ENCODE data around the gene HKDC1. TPM values are rescaled to one million over a fixed set of nuclear protein-coding genes. Genes with fewer than 3 reads are reported as not detected.
"Not testable (repeated sequence)": the region's sequence is repeated elsewhere in the genome, so short reads cannot be mapped to it uniquely, and the experiment has no call there.

The HKDC1 gene, protein sequence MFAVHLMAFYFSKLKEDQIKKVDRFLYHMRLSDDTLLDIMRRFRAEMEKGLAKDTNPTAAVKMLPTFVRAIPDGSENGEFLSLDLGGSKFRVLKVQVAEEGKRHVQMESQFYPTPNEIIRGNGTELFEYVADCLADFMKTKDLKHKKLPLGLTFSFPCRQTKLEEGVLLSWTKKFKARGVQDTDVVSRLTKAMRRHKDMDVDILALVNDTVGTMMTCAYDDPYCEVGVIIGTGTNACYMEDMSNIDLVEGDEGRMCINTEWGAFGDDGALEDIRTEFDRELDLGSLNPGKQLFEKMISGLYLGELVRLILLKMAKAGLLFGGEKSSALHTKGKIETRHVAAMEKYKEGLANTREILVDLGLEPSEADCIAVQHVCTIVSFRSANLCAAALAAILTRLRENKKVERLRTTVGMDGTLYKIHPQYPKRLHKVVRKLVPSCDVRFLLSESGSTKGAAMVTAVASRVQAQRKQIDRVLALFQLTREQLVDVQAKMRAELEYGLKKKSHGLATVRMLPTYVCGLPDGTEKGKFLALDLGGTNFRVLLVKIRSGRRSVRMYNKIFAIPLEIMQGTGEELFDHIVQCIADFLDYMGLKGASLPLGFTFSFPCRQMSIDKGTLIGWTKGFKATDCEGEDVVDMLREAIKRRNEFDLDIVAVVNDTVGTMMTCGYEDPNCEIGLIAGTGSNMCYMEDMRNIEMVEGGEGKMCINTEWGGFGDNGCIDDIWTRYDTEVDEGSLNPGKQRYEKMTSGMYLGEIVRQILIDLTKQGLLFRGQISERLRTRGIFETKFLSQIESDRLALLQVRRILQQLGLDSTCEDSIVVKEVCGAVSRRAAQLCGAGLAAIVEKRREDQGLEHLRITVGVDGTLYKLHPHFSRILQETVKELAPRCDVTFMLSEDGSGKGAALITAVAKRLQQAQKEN
- total RNA-seq = 125 and 126 TPM in 2 replicates

DNA sequence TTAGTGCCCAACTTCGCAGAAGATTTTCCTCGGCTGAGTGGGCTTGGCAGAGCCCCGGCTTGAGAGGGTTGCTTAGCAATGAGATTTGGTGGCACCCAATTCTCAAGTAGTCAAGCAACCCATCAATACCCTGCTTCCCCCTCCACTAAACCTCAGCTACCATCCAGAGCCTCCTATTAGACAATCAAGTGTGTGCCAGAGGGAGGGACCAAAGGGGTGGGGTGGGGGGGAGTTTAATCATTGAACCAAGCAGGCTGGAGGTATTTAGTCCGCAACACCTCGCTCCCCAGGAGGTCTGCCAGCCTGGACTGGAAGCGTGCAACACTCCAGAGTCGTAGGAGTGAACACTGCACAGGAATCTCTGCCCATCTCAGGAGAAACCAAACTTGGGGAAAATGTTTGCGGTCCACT is at the start of gene HKDC1:
HKDC1 (plus strand) TSS at position 292 of the 411 bp plus-strand sequence; CDS start at position 396, 104 bp downstream.
- no peaks in the 10 kb centered on the region for H3K27me3 ChIP-seq (ENCODE audit: control insufficient read depth, insufficient read depth, low read length)
- H3K4me3 ChIP-seq (ENCODE audit: low read depth, low read length) = peak within 1 kb of the TSS; percentile 69
- TF ChIP-seq, protein P1, sequence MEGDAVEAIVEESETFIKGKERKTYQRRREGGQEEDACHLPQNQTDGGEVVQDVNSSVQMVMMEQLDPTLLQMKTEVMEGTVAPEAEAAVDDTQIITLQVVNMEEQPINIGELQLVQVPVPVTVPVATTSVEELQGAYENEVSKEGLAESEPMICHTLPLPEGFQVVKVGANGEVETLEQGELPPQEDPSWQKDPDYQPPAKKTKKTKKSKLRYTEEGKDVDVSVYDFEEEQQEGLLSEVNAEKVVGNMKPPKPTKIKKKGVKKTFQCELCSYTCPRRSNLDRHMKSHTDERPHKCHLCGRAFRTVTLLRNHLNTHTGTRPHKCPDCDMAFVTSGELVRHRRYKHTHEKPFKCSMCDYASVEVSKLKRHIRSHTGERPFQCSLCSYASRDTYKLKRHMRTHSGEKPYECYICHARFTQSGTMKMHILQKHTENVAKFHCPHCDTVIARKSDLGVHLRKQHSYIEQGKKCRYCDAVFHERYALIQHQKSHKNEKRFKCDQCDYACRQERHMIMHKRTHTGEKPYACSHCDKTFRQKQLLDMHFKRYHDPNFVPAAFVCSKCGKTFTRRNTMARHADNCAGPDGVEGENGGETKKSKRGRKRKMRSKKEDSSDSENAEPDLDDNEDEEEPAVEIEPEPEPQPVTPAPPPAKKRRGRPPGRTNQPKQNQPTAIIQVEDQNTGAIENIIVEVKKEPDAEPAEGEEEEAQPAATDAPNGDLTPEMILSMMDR (IDR thresholded peaks at IDR 0.05; ENCODE audit: insufficient read depth, low read length, poor library complexity, severe bottlenecking) = no peak
- H3K36me3 ChIP-seq (ENCODE audit: control insufficient read depth, insufficient read depth, low read length) = no peaks in the 10 kb centered on the region
- DNase-seq (ENCODE audit: low read depth) = peak; percentile 77

DNA sequence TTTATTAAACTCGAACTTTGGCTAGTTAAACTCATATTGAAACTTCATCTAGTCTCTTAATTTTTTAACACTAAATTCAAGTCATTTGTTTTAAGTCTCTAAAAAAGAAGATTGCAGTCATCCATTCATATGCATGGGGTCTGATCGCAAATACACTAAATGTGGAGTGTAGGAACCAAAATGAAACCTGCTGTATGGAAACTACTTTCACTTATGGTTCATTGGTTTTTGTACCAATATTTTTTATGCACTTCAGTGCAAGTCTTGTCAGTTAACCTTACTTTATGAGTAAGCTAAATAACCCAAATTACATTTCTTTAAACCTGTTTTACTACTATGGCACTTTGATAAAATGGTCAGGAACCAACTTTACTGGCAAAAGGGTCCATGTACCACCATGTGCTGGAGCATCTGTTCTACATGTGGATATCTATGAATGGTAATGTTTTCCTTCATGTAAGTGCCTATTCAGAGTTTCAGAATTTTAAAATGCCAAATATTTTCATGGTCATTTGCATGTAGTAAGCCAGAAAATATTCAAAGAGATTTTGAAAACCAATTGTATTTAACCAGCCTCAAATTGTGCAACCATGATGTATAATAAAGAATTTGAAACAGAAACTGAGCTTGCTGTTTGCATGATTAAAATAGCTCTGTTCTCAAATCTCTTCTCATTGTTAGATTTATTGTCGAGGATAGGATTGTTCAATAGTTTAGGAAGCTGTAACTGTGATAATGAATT is 47.7 kb upstream of the HKDC1 start:
- Histone ChIP-seq H3K36me3 (ENCODE audit: control insufficient read depth, insufficient read depth, low read length) (no peaks in the 10 kb centered on the region), H3K27me3 (ENCODE audit: control insufficient read depth, insufficient read depth, low read length) (no peaks in the 10 kb centered on the region), H3K4me3 (ENCODE audit: low read depth, low read length) (no peak overlapping the region)
- TF ChIP-seq, protein P1 (IDR thresholded peaks at IDR 0.05; ENCODE audit: insufficient read depth, low read length, poor library complexity, severe bottlenecking) = no peak
- DNase-seq (ENCODE audit: low read depth) = no peak

DNA sequence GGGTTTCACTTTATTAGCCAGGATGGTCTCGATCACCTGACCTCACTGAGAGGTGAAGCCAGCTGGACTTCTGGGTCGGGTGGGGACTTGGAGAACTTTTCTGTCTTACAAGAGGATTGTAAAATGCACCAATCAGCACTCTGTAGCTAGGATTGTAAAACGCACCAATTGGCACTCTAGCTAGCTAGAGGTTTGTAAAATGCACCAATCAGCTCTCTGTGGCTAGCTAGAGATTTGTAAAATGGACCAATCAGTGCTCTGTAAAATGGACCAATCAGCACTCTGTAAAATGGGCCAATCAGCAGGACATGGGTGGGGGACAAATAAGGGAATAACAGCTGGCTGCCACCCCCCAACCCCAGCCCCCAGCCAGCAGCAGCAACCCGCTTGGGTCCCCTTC is 44.8 kb upstream of the HKDC1 start:
- not testable (repeated sequence) for H3K4me3 ChIP-seq (ENCODE audit: low read depth, low read length); H3K36me3 ChIP-seq (ENCODE audit: control insufficient read depth, insufficient read depth, low read length); DNase-seq (ENCODE audit: low read depth); H3K27me3 ChIP-seq (ENCODE audit: control insufficient read depth, insufficient read depth, low read length)

DNA sequence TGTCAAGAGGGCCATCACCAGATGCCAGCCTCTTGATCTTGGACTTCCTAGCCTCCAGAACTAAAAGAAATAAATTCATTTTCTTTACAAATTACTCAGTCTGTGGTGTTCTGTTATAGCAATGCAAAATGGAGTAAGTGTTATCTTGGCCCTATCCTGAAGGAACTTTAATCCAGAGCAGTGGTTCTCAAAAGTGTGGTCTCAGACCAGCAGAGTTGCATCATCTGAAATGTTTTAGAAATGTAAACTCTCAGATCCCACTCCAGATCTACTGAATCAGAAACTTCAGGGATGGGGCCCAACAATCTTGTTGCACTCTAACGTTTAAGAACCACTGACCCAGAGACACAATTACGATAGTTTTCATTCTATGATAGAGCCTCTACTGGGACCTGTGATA is 43.3 kb upstream of the HKDC1 start:
- Histone ChIP-seq H3K27me3 (ENCODE audit: control insufficient read depth, insufficient read depth, low read length) (no peaks in the 10 kb centered on the region), H3K36me3 (ENCODE audit: control insufficient read depth, insufficient read depth, low read length) (no peaks in the 10 kb centered on the region), H3K4me3 (ENCODE audit: low read depth, low read length) (no peak overlapping the region)
- no peak for DNase-seq (ENCODE audit: low read depth)
- TF ChIP-seq, protein P1 (IDR thresholded peaks at IDR 0.05; ENCODE audit: insufficient read depth, low read length, poor library complexity, severe bottlenecking) = no peak

DNA sequence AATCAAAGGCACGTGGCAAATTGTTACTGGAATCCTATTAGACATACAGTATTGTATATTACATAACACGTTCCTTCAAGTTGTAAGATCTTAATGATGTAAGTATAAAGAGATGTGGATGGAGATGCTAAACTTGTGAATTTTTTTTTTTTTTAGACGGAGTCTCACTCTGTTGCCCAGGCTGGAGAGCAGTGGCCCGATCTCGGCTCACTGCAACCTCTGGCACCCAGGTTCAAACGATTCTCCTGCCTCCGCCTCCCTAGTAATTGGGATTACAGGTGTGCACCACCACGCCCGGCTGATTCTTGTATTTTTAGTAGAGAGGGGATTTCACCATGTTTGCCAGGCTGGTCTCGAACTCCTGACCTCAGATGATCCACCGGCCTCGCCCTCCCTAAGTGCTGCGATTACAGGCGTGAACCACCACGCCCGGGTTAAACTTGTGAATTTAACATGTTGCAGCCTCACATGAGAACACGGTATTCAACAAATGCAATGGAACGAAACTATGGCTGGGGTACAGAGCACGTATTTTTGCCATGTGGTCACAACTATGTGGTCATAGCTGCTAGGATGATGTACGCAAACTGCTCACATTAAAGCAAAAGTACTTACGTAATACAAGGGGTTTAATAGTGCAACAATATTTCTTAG is 40.9 kb upstream of the HKDC1 start:
- no peaks in the 10 kb centered on the region for H3K27me3 ChIP-seq (ENCODE audit: control insufficient read depth, insufficient read depth, low read length)
- H3K4me3 ChIP-seq (ENCODE audit: low read depth, low read length) = peak overlapping the region; percentile 92
- no peaks in the 10 kb centered on the region for H3K36me3 ChIP-seq (ENCODE audit: control insufficient read depth, insufficient read depth, low read length)
- TF ChIP-seq, protein P1 (IDR thresholded peaks at IDR 0.05; ENCODE audit: insufficient read depth, low read length, poor library complexity, severe bottlenecking) = no peak
- DNase-seq (ENCODE audit: low read depth) = no peak

Data from kidney epithelial cell (primary cell).